Stimulated activated CD4-positive, alpha-beta T cell treated with anti-CD3 and anti-CD28 coated beads, Interleukin-1b, Interleukin-23, amount 100 ng/mL, for 48 hours (primary cell): ENCODE data around the gene STAC3.

ENCODE experiments used
- DNase-seq: peaks from one replicate; pipeline ENCODE4 v3.0.0-alpha.2; 2020

The STAC3 gene

DNA sequence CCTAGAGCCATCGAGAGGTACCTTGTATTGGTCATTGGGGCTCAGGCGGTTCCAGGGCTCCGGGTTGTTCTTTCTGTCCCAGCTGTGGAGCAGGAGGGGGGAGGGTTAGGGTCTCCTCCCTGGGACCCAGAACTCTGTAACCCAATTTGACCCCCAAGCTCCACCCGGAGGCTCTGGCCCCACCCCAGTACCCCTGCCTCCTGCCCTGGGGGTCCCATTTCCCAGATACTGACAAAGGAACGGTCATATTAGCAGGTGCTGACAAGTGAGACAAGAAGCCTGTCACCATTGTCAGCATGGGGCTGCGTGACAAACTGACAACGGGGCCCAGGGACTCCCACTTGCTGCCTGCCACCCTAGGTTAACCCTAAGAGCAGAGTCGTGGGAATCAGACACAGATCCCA lies 15.3 kb downstream of the STAC3 start:
- no peak for DNase-seq

- DNase-seq, result no peak
Observed at GRCh38 chr12:57235017-57235727, 15.8 kb downstream of the STAC3 start.

- no peak for DNase-seq
Observed at GRCh38 chr12:57234571-57235016, 16.4 kb downstream of the STAC3 start.

DNA sequence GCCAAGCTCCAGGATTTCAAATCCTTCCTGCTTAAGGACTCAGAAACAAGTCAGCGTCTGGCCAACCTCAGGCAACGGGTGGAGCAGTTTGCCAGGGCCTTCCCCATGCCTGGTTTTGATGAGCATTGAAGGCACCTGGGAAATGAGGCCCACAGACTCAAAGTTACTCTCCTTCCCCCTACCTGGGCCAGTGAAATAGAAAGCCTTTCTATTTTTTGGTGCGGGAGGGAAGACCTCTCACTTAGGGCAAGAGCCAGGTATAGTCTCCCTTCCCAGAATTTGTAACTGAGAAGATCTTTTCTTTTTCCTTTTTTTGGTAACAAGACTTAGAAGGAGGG lies 16.8 kb downstream of the STAC3 start:
- DNase-seq, result no peak

GRCh38 chr12:57233357-57234232 lies 17.4 kb downstream of the STAC3 start:
- no peak for DNase-seq

DNA sequence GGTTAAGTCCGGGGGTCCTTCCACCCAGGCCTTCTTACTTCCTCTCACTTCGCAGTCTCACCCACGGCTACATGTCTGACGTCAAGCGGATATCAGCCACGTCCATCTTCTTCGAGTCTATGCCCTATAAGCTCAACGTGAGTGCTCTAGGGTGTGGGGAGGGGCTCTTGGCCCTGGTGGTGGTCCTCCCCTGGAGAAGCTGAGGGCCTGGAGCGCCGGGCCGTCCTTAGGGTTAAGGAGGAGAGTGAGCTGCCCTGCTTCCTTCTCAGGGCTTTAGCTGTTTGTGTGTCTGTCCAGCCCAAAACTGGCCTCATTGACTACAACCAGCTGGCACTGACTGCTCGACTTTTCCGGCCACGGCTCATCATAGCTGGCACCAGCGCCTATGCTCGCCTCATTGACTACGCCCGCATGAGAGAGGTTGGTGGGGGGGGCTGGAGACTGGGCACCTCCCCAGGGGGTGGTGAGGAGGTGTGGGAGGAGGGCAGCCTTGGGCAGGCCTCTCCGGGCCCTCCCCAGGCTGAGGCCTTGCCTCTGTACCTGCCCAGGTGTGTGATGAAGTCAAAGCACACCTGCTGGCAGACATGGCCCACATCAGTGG lies 18.7 kb downstream of the STAC3 start:
- no peak for DNase-seq

- no peak for DNase-seq
Observed at GRCh38 chr12:57231276-57232021, 19.5 kb downstream of the STAC3 start.

- no peak for DNase-seq
Observed at GRCh38 chr12:57230381-57231155, 20.4 kb downstream of the STAC3 start.

DNA sequence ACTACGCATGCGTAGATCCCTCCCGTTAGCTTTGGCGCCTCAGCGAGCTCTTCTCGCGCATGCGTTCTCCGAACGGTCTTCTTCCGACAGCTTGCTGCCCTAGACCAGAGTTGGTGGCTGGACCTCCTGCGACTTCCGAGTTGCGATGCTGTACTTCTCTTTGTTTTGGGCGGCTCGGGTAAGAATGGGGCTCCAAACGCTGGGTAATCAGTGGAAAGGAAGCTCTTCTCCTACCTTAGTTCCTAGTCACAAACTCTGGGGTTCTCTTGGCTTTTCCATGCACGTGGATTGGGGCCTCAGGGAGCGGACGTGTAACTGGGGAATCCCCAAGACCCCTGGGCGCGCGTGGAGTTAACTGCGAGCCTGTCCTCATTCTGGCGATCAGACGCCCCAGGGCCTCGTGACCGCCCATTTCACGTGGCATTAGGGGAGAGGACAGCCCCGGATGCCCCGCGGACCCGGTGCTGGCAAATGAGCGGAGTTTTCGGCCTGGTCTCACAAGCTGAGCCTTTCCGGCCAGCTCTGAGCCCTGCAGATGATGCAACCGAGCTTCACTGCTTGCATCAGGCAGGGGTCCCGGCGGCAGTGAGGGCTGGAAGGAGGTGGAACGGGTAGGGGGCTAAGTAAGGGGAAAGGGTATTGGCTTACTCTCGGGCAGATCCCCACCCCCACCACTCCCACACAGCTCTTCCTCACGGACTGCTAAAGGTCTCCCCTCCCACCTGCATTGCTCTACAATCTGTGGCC lies 21.2 kb downstream of the STAC3 start, which contains the start of gene SHMT2:
TSS of gene SHMT2 (plus strand) at position 78 of the 747 bp plus-strand sequence. CDS start at position 146, 68 bp downstream.
- DNase-seq, result peak; percentile 96

DNA sequence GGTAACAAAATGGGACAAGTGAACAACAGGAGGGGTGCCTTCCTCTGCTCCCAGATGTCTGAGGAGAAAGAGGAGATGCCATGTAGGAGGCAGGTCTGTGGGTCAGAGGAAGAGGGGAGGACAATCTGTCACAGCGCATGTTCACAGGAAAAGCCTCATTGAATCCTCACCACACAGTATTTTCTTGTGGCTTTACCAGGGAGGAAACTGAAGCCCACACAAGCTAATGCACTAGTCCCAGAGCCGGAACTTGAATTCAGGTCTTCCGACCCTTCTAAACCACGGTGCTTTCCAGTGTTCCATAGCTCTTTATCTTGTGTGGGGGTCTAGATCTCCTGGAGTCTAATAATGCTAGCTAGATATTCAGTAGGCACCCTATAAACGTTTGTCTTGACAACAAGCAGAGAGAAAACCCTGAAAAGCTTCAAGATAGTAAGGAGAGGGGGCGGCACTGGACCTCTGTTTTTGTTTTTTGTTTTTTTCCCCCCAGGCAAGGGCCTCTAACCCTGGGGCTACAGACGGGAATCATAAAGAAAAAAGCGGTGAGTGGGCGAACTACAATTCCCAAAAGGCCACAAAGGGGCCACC lies 21.8 kb downstream of the STAC3 start:
- no peak for DNase-seq

DNA sequence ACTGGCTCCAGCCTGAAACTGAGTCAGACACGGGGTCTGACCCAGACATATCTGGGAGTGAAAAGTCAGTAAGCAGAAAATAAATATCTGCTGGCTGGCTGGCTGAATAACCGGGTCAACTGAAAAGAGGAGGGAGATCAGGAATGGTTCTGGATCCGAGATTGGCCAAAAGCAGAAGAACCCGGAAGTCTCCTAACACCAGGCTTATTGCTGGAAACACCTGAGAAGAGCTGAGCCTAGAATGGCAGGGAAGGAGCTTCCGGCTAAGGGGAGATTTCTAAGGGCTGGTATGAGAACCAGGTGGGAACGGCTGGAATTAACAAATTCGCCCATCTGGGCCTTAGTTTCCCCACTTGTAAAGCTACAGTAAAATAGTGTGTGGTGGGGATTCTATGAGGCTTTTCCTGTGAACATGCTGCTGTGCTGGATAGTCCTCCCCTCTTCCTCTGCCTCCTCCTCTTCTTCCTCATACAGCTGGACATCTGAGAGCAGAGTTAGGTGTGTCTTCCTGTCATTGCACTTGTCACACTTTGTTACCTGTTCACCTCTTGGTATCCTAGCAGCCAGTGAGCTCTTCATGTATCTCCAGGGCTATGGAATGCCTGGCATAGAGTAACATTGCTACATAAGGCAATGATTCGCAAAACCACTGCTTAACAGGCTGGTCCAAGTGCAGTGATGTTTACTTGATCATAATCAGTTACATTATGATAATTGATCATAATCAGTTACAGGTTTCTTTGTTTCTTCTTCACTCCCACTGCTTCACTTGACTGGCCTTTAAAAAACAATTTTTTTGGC lies 23.5 kb downstream of the STAC3 start:
- DNase-seq, result no peak

- no peak for DNase-seq
Observed at GRCh38 chr12:57226588-57227314, 24.2 kb downstream of the STAC3 start.

DNA sequence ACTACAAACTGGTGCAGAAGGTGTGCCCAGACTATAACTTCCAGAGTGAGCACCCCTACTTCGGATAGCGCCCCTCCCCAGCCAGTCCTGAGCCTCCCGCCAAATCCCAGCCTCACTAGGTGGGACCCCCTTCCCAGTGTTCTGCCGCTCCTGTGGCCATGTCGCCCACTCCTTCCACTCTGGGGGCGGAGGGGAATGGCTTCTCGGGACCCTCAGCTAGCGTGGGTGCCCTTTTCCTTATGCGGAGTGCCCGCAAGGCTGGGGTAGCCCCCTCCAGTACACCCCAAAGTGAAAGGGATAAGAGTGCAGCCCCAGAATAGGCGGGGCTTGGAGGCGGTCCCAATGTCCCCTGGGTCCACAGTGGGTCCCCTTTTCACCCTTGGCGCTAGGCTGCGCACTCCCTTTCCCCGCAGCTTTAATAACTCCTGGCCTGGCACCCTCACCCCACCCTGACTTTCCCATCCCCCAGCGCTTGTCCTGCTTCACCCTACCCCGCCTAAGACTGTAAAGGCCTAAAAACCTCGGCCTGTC lies 25.2 kb downstream of the STAC3 start:
- no peak for DNase-seq

DNA sequence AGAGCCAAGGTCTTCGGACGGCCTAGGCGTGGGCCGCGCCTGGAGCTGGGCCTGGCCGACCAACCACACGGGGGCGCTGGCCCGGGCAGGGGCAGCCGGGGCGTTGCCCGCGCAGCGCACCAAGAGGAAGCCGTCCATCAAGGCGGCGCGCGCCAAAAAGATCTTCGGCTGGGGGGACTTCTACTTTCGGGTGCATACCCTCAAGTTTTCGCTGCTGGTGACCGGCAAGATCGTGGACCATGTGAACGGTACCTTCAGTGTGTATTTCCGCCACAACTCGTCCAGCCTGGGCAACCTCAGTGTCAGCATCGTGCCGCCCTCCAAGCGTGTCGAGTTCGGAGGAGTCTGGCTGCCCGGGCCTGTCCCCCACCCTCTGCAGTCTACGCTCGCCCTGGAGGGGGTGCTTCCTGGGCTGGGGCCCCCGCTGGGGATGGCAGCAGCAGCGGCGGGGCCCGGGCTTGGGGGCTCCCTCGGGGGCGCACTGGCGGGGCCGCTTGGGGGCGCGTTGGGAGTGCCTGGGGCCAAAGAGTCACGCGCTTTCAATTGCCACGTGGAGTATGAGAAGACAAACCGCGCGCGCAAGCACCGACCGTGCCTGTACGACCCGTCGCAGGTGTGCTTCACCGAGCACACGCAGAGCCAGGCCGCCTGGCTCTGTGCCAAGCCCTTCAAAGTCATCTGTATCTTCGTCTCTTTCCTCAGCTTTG lies 25.9 kb downstream of the STAC3 start:
- DNase-seq, result peak; percentile 62

DNA sequence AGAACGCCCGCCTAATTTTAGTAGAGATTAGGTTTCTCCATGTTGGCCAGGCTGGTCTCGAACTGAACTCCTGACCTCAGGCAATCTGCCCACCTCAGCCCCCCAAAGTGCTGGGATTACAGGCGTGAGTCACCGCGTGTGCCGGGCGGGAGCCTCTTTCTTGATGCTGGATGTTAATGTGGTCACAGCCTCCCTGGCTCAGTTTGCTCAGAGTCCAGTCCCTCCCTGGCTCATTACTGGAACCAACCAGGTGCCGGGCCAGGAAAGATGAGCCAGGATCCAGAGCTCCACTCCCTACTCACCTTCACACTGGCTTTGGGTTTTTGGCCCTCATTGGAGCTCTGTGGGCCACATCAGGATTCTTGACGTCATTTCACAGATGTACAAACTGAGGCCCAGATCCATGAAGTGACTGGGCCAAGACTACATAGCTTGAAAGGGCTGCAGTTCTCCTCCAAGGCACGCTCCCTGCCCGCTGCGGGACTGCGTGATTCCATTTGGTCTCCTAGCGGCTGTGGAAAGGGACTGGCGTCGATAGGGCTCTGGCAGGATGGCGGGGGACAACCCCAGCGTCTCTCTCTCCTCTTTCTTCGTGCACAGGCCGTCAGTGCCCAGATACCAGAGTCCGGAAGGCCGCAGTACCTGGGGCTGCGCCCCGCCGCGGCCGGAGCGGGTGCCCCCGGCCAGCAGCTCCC lies 26.6 kb downstream of the STAC3 start:
- DNase-seq, result no peak

GRCh38 chr12:57223191-57224165 lies 27.5 kb downstream of the STAC3 start:
- DNase-seq, result no peak
